Measurements from ENCODE around the gene PARVA.

DNA sequence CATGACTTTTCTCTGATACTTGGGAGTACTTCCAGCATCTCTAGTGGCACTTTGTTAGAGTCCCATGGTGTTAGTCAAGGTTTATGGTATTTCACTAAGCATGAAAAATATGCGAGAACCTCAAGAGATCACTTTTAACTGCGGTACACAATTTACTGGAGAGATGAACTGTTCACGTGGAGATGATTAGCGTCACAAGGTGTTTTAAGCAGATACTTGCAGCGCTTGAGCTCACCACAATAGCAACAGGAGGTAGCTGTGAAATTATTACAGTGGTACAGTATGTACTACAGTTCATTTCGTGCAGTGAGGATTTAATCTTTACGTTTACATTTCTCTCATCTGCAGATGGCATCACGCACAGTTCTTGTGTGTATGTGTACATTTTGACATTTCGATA is 4.5 kb downstream of the PARVA start:
- no peak for TF ChIP-seq TAF1 (IDR thresholded peaks at IDR 0.05; ENCODE audit: low read depth)
- TF ChIP-seq, protein P1, sequence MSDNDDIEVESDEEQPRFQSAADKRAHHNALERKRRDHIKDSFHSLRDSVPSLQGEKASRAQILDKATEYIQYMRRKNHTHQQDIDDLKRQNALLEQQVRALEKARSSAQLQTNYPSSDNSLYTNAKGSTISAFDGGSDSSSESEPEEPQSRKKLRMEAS (IDR thresholded peaks at IDR 0.05): no peak
- no peak for TF ChIP-seq EP300 (IDR thresholded peaks at IDR 0.05; ENCODE audit: borderline replicate concordance)
- TF ChIP-seq, protein P2, sequence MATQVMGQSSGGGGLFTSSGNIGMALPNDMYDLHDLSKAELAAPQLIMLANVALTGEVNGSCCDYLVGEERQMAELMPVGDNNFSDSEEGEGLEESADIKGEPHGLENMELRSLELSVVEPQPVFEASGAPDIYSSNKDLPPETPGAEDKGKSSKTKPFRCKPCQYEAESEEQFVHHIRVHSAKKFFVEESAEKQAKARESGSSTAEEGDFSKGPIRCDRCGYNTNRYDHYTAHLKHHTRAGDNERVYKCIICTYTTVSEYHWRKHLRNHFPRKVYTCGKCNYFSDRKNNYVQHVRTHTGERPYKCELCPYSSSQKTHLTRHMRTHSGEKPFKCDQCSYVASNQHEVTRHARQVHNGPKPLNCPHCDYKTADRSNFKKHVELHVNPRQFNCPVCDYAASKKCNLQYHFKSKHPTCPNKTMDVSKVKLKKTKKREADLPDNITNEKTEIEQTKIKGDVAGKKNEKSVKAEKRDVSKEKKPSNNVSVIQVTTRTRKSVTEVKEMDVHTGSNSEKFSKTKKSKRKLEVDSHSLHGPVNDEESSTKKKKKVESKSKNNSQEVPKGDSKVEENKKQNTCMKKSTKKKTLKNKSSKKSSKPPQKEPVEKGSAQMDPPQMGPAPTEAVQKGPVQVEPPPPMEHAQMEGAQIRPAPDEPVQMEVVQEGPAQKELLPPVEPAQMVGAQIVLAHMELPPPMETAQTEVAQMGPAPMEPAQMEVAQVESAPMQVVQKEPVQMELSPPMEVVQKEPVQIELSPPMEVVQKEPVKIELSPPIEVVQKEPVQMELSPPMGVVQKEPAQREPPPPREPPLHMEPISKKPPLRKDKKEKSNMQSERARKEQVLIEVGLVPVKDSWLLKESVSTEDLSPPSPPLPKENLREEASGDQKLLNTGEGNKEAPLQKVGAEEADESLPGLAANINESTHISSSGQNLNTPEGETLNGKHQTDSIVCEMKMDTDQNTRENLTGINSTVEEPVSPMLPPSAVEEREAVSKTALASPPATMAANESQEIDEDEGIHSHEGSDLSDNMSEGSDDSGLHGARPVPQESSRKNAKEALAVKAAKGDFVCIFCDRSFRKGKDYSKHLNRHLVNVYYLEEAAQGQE (IDR thresholded peaks at IDR 0.05; ENCODE audit: low read depth): no peak
- no peak for TF ChIP-seq FOXM1 (IDR thresholded peaks at IDR 0.05; ENCODE audit: borderline replicate concordance, low read depth)
- no peak for TF ChIP-seq NFIC (IDR thresholded peaks at IDR 0.05)

Data from Ishikawa (cell line).